ENCODE measurements around the gene GLP1R. TPM values are rescaled to one million over a fixed set of nuclear protein-coding genes. Genes with fewer than 3 reads are reported as not detected.

GLP1R gene
- total RNA-seq, 1 donor from 2014 or later = 2.6 TPM

DNA sequence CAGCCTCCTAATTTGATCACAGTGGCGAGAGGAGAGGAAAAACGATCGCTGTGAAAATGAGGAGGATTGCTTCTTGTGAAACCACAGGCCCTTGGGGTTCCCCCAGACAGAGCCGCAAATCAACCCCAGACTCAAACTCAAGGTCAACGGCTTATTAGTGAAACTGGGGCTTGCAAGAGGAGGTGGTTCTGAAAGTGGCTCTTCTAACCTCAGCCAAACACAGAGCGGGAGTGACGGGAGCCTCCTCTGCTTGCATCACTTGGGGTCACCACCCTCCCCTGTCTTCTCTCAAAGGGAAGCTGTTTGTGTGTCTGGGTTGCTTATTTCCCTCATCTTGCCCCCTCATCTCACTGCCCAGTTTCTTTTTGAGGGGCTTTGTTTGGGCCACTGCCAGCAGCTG lies 37.7 kb downstream of the GLP1R start:
- no peak for DNase-seq (ENCODE audit: low spot score)

DNA sequence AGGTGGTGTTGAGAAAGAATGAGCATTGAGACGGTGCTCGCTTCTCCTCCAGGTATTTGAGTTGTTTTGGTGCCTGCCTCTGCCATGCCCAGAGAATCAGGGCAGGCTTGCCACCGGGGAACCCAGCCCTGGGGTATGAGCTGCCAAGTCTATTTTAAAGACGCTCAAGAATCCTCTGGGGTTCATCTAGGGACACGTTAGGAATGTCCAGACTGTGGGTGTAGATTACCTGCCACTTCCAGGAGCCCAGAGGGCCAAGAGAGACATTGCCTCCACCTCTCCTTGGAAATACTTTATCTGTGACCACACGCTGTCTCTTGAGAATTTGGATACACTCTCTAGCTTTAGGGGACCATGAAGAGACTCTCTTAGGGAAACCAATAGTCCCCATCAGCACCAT lies 38.1 kb downstream of the GLP1R start:
- no peak for DNase-seq (ENCODE audit: low spot score)

DNA sequence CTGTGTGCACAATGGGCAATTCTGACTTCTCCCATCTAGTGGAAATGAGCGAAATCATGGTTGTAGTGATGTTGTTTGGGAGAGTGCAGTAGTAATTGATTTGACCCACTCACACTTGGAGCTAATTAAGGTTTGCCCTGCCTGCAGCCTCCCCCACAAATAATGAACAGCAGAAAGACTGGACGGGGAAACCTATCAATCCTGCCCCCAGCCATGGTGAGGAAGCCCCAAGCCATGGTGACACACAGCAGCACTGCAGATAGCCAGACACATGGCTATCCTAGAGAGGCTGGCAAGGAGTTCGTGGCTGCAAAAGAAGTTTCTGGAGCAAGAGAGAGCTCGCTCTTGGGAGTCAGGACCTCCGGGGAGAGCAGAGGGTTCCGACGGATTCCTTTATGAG lies 38.6 kb downstream of the GLP1R start:
- no peak for DNase-seq (ENCODE audit: low spot score)

DNA sequence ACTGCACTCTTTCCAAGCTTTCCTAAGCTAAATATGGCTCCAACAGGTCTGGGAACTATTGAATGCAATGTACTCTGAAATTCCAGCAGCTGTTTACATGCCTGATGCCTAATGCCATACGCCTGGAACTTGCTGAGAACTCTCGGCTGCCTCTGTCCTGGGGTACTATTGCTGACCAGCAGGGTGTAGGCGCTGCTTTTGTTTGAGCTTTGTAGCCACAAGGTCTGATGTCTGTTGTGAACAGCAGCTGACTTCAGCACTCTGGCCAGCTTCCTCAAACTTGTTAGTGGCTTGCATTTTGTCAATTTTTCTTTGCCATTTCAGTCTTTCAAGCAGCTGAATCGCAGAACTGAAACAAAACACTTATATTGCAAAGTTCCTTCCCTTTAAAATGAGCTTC lies 39.8 kb downstream of the GLP1R start:
- DNase-seq (ENCODE audit: low spot score) = peak; percentile 81

DNA sequence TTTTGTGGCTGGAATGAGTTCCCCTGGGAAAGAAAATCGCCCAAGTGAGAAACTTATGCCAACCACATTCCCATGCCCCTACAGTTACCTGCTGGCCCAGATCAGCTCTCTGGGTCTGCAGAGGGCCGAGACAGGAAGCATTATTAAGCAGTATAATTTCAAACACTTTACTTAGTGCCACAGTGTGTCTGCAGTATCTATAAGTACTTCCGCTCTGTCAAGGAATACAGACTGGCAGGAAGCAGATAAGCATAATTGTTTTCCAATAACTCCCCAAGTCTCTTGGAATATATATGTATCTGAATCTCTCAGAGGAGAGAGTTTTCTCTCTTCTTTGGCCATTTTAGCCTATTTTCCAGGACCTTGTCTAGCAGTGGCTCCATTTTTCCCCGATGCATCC lies 41.5 kb downstream of the GLP1R start:
- DNase-seq (ENCODE audit: low spot score) = no peak

DNA sequence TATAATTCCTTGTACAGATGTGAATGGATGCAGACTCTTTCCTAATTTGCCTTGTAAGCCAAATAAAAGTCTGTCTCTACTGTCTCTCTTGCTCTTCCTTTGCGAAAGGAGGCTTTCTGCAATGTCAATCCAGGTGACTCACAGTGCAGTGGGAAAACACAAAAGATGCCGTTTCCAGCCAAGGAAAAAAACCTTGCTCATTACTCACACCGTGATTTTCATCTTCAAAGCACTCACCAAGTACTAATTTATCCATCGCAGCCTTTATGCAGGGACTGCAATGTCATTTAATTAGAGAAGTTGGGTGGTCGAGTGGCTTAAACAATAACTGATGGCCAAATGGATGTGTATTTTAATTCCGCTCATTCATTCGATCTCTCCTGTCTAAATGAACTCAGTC lies 42.6 kb downstream of the GLP1R start:
- no peak for DNase-seq (ENCODE audit: low spot score)

DNA sequence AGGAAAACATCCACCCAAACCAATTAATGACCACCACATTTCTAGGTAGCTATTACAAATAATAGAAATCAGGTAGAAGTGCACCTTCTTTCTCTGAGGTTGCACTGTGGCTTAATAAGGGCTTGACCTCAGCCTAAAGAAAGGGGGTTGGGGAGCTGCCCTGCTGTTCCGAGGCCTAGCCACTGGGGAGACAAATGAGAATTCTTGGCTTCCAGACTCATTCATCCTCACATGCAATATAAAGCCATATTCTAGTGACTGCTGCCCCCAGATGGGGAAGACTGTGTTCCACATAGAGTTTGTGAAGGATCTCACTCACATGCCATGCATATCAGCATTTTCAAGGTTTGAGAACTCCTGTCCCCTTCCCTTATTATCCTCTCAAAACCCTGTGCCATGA lies 43.5 kb downstream of the GLP1R start:
- DNase-seq (ENCODE audit: low spot score) = peak; percentile 8

DNA sequence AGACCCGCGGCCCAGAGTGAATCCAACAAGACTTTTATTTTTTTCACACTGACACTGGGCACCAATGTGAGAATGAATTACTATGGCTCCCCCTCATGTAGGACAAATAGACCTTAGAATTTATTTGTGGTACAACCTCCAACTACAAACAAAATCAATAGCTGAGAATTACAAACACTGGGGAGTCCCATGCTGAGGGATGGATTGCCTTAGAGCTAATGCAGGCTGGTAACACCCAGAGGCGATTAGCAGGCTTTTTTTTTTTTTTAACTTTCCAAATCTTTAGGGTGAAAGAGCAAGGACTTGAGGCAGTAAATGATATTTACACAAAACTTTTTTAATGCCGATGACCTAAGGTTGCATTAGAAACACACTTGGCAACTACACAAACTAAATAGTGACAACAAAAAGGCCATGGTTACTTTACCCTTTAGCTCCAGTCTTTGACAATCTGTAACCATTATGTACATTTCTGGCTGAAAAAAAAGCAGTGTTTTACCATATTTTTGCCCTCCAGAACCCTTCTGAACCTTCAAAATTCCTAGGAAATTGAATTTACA lies 44.6 kb downstream of the GLP1R start:
- no peak for DNase-seq (ENCODE audit: low spot score)

DNA sequence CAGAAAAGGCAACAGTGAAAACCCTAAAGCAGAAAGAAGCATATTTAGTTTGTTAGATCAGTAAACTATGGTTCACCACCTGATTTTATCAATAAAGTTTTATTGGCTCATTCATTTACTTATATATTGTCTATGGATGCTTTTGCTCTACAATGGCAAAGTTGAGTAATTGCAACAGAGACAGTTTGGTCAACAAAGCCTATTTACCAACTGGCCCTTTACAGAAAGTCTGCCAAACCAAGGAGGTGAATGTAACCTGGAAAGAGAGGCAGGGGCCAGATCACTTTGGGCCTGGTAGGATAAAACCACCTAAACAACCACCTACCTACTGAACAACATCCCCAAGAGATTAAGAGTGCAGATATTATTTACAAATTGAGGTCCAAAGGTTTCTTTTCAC lies 47.0 kb downstream of the GLP1R start:
- no peak for DNase-seq (ENCODE audit: low spot score)

DNA sequence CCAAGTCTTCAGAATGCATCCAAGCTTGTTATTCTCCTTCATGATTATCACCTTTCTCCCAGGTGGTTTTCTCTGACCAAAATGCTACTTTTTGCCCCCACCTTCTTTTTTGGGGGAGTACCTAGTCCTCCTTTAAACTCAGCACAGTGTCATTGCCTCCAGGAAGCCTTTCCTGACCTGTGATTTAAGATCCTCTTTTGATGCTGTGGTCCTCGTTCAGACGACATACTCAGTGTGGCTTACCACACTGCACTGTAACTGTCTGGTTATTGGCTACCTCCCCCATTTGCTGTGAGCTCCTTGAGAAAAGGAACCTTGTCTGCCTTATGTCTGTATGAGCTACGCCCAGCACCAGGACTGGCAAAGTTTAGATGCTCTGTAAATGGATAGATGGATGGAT lies 51.8 kb downstream of the GLP1R start:
- DNase-seq (ENCODE audit: low spot score) = no peak

DNA sequence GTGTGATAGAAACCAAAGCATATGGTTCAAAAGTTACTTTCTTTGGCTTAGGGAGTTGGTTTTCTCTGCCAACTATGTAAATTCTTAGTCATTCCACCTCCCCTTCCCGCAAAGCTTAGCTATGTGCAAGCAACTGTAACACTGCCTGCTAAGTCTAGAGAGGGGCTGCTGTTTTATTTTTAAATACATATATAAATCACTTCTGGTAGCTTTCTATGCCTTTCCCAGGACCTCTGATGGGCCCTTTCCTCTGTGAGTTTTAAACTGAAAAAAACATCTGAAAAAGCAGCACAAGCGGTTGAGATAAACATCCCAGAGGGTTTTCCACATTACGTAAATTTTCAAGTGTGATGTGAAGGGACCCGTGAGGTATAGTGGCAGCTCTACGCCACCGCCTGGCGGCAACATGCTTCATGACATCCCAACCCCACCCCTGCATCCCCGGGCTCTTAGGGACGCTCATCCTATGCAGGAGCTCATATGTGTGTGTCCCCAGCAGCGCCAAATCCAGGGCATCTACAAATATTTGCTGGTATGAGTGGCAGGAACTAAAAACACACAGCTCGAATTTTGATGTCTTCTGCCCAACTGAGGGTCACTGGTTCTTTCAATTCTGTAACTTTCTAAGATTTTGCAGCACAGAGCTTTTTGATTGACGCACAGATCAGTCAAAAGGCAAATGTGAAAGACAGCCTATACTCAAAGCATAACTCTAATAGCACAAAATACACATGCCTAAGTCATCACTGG lies 53.7 kb downstream of the GLP1R start:
- DNase-seq (ENCODE audit: low spot score) = peak; percentile 88

DNA sequence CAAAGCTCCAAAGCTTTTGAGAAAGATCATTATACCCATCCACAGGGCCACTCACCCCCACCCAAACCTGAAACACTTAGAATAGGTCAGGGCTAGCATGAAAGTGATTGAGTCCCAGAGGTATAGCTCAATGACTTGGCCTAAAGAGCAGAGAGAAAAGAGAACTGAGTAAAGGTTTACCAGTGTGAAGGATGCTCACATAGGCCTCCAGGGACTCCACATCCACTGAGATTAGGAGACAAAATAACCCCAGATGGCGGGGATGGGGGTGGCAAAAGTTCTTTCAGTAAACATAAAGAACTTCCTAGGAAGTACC lies 54.2 kb downstream of the GLP1R start:
- DNase-seq (ENCODE audit: low spot score) = no peak

DNA sequence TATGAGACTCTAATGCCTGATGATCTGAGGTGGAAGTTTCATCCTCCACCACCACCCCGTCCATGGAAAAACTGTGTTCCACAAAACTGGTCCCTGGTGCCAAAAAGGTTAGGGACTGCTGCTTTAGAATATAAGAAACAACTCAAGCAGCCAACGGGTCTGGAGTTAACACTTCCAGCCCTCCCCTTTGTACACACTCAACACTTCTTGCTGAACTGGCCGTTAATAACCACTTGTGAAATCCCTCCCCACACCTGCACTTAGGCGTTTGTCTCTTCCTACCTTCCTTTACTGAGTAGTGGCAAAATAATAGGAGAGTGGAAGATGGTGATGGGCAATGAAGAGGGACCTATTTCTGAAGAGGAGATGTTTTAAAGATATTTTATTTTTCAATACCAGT lies 55.9 kb downstream of the GLP1R start:
- no peak for DNase-seq (ENCODE audit: low spot score)

DNA sequence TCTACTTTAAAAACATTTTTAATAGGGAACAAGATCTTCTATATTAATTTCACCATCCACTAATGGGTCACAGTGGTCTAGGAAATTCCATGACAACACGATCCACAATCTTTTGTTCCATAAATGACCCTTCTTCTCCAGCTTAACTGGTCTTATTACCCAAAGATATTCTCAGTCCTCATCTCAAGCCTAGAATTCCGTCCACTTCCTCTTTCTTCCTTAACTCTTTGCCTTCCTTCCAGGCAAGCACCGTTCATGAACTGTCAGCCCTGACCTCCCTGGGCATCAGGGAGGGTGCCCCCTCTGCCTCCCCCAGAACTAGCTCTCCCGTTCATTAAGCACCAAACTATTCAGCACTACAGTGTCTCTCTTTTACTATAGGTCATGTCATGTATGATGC lies 58.5 kb downstream of the GLP1R start:
- DNase-seq (ENCODE audit: low spot score) = no peak

DNA sequence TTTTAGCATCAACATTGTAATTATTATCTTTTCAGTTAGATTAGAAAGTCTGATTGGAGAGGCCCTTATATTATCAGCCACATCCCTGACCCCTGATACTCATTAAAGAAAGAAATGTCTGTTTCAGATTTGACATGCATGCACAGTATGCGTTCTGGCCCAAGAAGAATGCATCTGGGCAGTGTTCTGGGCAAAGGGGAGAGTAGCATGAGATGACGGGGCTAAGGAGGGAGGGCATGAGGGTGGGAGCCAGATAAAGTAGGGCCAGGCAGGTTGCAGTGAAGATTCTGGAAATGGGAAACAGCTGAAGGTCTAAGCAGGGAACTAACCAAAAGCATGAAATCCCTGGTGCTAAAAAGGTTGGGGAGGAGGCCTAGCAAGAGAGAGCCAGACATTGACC lies 59.1 kb downstream of the GLP1R start:
- DNase-seq (ENCODE audit: low spot score) = peak; percentile 3

DNA sequence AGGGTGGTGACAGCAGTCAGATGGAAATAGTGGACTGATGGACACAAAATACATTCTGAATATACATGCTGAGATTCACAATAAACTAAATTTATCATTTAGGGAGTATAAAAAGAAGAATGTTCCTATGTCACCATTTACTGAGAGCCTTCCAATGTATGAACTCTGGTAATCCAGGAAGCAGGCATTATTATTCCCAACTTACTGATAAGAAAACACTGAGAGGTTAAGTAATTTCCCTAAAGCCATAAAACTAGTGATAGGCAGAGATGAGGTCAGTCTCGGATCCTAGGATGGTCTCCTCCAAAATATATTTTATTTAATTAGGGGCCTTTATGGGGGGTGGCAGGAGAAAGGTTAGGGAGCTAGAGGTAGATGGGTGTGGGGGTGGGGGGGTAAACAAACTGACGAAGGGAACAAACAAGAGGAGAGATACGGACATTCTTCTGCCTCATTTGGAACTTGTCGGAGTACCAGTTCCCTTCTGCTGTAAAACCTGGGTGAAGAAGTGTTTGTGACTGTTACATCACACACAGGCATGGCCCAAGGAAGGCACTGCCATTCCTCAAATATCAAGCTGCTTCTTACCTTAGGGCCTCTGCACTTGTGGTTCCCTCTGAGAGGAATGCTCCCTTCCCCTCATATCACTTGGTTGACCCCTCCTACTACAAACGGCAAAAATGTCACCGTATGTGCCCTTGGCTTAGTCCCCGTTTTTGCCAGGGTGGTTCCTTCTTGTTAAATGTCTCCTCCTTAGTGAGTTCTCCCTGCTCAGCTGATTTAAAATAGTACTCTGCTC lies 59.7 kb downstream of the GLP1R start:
- DNase-seq (ENCODE audit: low spot score) = no peak

DNA sequence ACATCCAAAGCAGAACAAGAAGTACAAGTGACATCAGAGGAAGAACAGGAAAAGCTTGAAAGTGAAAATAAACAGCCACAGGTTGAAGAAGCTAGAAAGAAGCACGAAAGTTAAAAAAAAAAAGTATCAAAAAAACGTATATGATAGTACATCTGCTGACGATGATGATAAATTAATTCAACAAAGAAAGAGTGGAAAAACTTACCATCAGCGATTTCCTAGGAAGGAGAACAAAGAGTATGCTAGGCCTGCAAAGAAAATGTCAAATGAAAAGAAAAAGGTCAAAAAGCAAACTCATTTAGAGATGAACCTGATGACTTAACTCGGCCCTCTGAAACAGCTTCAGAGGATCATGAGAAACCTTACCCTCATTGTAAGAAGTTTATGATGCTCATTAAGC lies 62.7 kb downstream of the GLP1R start:
- DNase-seq (ENCODE audit: low spot score) = no peak

DNA sequence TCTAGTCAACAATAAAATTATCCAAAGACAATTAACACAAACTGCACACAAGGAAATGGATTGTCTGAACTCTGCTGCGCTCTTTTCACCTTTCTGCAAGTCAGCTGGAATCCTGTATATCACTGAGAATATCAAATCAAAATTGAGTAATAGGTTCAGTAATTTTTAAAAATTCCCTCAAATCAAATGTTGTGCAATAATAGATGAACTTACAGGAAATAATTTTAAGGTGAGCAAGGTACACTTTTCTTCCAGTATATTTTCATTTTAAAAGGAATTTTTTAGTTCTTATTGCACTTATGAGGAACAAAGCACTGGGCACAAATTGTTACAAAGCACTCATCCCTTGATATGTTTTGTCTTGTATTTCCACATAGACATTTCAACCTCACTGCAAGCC lies 65.2 kb downstream of the GLP1R start:
- DNase-seq (ENCODE audit: low spot score) = no peak

DNA sequence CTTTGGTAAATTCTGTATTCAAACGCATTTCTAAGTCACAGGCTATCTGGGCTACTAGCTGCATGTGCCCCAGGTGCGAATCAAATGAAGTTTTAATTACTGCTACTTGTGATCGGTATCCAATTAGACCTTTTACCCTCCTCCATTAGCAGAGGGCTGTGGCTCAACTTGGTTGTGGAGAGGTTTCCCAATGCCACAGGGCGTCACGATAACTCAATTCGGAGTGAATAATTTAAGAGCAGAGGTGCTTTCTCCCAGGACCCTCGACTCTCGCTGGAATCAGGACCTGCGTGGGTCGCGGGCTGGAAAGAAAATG lies 65.8 kb downstream of the GLP1R start:
- DNase-seq (ENCODE audit: low spot score) = no peak

DNA sequence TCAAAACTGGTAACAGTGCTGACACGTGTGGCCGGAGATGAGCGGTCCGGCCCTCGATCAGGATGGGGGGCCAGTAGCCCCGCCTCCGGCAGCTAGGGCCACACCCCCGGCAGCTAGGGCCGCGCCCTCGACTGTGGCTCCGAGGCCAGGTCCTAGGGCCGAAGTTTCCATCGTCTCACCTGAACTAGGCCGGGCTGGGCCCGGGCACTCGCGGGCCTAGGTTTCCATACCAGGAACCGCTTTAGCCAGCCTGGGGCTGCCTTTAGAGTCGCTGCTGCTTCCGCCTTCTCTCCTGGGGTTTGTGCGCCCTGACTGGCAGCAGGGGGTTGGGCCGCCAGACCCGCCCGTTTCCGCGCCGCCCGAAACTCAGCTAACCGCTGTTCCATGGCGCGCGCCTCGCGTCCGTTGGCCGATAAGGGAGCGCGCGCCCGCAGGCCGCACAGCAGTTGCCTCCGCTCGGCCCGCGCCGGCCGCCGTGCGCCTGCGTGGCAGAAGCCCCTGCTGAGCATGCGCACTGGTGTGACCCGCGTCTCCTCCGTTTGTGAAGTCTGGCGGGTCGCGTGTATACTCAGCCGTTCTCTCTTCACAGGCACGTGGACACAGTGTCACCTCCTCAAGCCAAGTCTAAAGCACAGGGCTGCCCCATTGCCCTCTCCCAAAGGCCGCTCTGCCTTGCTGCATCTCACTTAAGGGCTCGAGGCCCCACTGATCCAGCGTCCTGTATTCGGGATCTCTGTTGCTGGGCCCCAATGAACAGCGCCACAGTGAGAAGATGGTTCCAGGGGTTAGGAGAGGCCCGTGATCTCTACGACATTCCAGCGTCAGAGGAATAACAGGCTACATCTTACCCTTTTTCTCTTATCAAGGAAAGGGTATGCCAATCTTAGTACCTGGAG lies 66.4 kb downstream of the GLP1R start, which contains the start of gene SAYSD1:
SAYSD1 (minus strand) TSS at position 483 of the 896 bp plus-strand sequence; CDS start at position 386, 97 bp downstream.
- peak; percentile 97 for DNase-seq (ENCODE audit: low spot score)

DNA sequence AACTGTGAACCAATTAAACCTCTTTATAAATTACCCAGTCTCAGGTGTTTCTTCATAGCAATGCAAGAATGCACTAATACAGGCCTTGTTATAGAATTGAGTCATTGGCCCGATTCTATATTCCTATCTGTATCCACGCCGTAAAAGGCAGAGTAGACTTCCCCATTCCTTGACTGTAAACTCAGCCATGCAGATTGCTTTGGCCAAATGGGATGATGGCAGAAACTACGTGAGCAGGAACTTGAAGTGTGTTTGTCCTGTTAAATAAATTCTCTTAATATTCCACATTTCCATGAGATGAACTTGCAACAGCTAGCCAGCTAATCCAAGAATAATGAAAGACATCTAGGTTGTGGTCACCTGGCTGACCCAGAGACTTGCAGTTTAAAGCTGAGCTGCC lies 70.3 kb downstream of the GLP1R start:
- no peak for DNase-seq (ENCODE audit: low spot score)

DNA sequence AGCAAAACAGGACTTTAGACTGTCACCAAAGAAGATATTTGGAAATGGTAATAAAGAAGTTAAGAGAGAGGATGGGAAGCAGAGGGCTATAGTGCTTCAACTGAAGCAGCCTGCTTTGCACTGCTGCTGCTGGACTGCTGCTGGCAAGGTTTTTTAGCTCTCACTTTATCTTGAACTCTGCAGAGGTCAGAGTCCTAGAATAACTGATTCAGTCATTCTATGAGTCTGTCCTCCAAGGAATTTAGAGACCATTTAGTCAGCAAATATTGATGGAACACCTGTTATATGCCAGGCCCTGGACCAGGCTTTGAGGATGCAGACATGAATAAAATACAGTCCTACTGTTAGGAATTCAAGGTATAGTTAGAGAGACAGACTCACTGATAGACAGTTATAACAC lies 75.5 kb downstream of the GLP1R start:
- DNase-seq (ENCODE audit: low spot score) = no peak

Data from umbilical cord (tissue), 2 donors.